GM12891 (cell line): ENCODE data around the gene SRCAP.

Experiments used
- POLR2AphosphoS5 ChIP-seq: IDR thresholded peaks from 2 replicates; pipeline ENCODE4 v1.6.1; 2011; ENCODE audit warnings: low read depth, low read length, control low read depth
- TAF1 ChIP-seq: IDR thresholded peaks from 2 replicates; pipeline ENCODE4 v1.6.1; 2011; ENCODE audit warnings: low read depth, low read length, control low read depth

DNA sequence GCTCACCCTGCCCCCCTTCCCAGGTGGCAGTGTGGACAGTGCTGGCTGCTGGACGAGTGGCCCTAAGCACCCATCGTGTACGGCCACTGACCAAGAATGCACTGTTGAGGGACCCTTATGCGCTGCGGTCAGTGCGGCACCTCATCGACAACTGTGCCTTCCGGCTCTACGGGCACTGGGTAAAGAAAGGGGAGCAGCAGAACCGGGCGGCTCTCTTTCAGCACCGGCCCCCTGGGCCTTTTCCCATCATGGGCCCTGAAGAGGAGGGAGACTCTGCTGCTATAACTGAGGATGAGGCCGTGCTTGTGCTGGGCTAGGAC, 57.8 kb downstream of the SRCAP start:
- no peak for TF ChIP-seq TAF1
- TF ChIP-seq POLR2AphosphoS5 = no peak
